K562 (cell line): ENCODE data around the gene FAHD2A. TPM values are rescaled to one million over a fixed set of nuclear protein-coding genes. Genes with fewer than 3 reads are reported as not detected.

Experiments used
- C11orf30 ChIP-seq: fragments of 450-650 bp; IDR thresholded peaks from 2 replicates; pipeline ENCODE4 v1.6.1; 2016; ENCODE audit warnings: low read depth, mild to moderate bottlenecking
- CHD2 ChIP-seq: IDR thresholded peaks from 2 replicates; pipeline ENCODE4 v1.6.1; 2011; ENCODE audit warnings: low read depth, low read length
- E2F5 ChIP-seq: sonication (generic); formaldehyde crosslinking; IDR thresholded peaks from 2 replicates; pipeline ENCODE4 v1.8.0; 2022; ENCODE audit warnings: mild to moderate bottlenecking, missing genetic modification reagents
- IRF1 ChIP-seq: sonication (generic); formaldehyde crosslinking; IDR thresholded peaks from 2 replicates; pipeline ENCODE4 v1.8.0; 2022; ENCODE audit warnings: missing genetic modification reagents, mild to moderate bottlenecking, borderline replicate concordance
- KDM5B ChIP-seq: fragments of 200-600 bp; sonication (generic); IDR thresholded peaks from 2 replicates; pipeline ENCODE4 v1.6.1; 2012; ENCODE audit warnings: low read depth, mild to moderate bottlenecking, moderate library complexity, low read length, control low read depth, inconsistent platforms; ENCODE audit not compliant: insufficient replicate concordance
- L3MBTL2 ChIP-seq: fragments of 450-650 bp; IDR thresholded peaks from 2 replicates; pipeline ENCODE4 v1.6.1; 2016; ENCODE audit warnings: mild to moderate bottlenecking, moderate library complexity
- MAFK ChIP-seq: IDR thresholded peaks from 2 replicates; pipeline ENCODE4 v1.6.1; 2011; ENCODE audit warnings: low read length, improper control_type of control experiment
- MCM2 ChIP-seq: fragments of 450-650 bp; IDR thresholded peaks from 2 replicates; pipeline ENCODE4 v1.6.1; 2017; ENCODE audit warnings: low read depth, mild to moderate bottlenecking
- PBX2 ChIP-seq, 2 experiments: IDR thresholded peaks in 1 of 2; conservative IDR thresholded peaks in 1 of 2; 2 replicates each; pipeline ENCODE4 v1.6.1; 2016; ENCODE audit warnings: low read depth in 2 of 2, mild to moderate bottlenecking in 1 of 2, missing compliant biosample characterization in 1 of 2, missing genetic modification characterization in 1 of 2, moderate library complexity in 1 of 2
- PHF20 ChIP-seq: fragments of 450-650 bp; IDR thresholded peaks from 2 replicates; pipeline ENCODE4 v1.6.1; 2018; ENCODE audit not compliant: partially characterized antibody
- PRPF4 ChIP-seq: fragments of 200-400 bp; formaldehyde crosslinking; IDR thresholded peaks from one replicate; pipeline ENCODE4 v1.6.1; 2017; ENCODE audit warnings: low read length, low read depth, mild to moderate bottlenecking; ENCODE audit not compliant: insufficient read depth, poor library complexity, severe bottlenecking
- RB1 ChIP-seq: fragments of 450-650 bp; IDR thresholded peaks from 2 replicates; pipeline ENCODE4 v1.6.1; 2017; ENCODE audit warnings: low read depth, mild to moderate bottlenecking
- SIN3B ChIP-seq: fragments of 450-650 bp; IDR thresholded peaks from 2 replicates; pipeline ENCODE4 v1.6.1; 2017; ENCODE audit warnings: low read depth, mild to moderate bottlenecking, moderate library complexity
- TBL1XR1 ChIP-seq, 2 experiments: IDR thresholded peaks; 2 replicates each; pipeline ENCODE4 v1.6.1; 2012; ENCODE audit warnings: improper control_type of control experiment in 2 of 2, low read length in 2 of 2, mild to moderate bottlenecking in 1 of 2
- VEZF1 ChIP-seq: fragments of 200-800 bp; sonication (Bioruptor generic); IDR thresholded peaks from 2 replicates; pipeline ENCODE4 v1.6.1; 2017; ENCODE audit warnings: missing genetic modification characterization, missing compliant biosample characterization
- ZSCAN32 ChIP-seq: fragments of 450-650 bp; formaldehyde crosslinking; IDR thresholded peaks from 2 replicates; pipeline ENCODE4 v1.4.0; 2020; ENCODE audit warnings: mild to moderate bottlenecking, moderate library complexity
- polyA plus RNA-seq, 8 experiments: library from polyadenylated mRNA; depleted of rRNA in 4 of 8; stranded (reverse) in 5 of 8; unstranded in 3 of 8; fragments of >200 nt; fragmentation: Nextera tagmentation in 2 of 8; fragmentation: Illumina TruSeq in 1 of 8; extraction: Ambion mirVana in 2 of 8; extraction: Trizol in 1 of 8; gene quantifications; 2 replicates each; pipeline versions ENCODE4 v1.2.1 to v1.2.3, GENCODE V29; 2011 to 2014; ENCODE audit warnings: inconsistent platforms in 1 of 8, missing spikeins in 1 of 8
- total RNA-seq, 7 experiments: library from RNA; depleted of rRNA in 6 of 7; stranded (reverse); fragments of >200 nt in 6 of 7; fragmentation: Illumina TruSeq in 2 of 7; extraction: Trizol in 2 of 7; gene quantifications; 2 replicates each; pipeline versions ENCODE4 v1.2.1 to v1.2.3, GENCODE V29; 2011 to 2021; ENCODE audit warnings: low replicate concordance in 1 of 7
- TF ChIP-seq, protein P1 (sequence below): fragments of 250-450 bp; sonication (Bioruptor Pico); IDR thresholded peaks from 2 replicates; pipeline ENCODE4 v1.8.0; 2022; ENCODE audit warnings: moderate library complexity, mild to moderate bottlenecking, inconsistent platforms
- TF ChIP-seq, protein P2 (sequence below): sonication (generic); formaldehyde crosslinking; IDR thresholded peaks from 2 replicates; pipeline ENCODE4 v1.8.1; 2023; ENCODE audit warnings: mild to moderate bottlenecking, missing genetic modification reagents

FAHD2A gene
- total and polyA plus RNA-seq, 9 of the 15 experiments (the other 6 are each of a cell fraction or from before 2014, with no cell fraction given) = 13.8 to 41.0 (median 30.4) TPM

- TF ChIP-seq RB1 (peak; percentile 78), CHD2 (no peak), C11orf30 (peak; percentile 92), E2F5 (CRISPR knock-in tag) (no peak), PHF20 (peak; percentile 94), KDM5B (peak; percentile 64), TBL1XR1 (IDR thresholded peaks at IDR 0.05; ENCODE audit: low read length in 2 of 2) (no peak; a peak in 1 of 4 replicates), MAFK (no peak), ZSCAN32 (CRISPR knock-in tag) (no peak), PRPF4 (no peak), PBX2 (CRISPR knock-in tag; IDR thresholded peaks at IDR 0.05; ENCODE audit: low read depth) (no peak), PBX2 (tag; conservative IDR thresholded peaks at IDR 0.05; ENCODE audit: low read depth) (peak; percentile 79), VEZF1 (CRISPR knock-in tag) (peak; percentile 62; the same call in 1 of the 2 replicates), MCM2 (no peak), IRF1 (CRISPR knock-in tag) (no peak), L3MBTL2 (peak; percentile 56; the same call in 1 of the 2 replicates), SIN3B (peak; percentile 88)
- TF ChIP-seq, protein P1, sequence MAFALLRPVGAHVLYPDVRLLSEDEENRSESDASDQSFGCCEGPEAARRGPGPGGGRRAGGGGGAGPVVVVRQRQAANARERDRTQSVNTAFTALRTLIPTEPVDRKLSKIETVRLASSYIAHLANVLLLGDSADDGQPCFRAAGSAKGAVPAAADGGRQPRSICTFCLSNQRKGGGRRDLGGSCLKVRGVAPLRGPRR (CRISPR knock-in tag) = no peak
- TF ChIP-seq, protein P2, sequence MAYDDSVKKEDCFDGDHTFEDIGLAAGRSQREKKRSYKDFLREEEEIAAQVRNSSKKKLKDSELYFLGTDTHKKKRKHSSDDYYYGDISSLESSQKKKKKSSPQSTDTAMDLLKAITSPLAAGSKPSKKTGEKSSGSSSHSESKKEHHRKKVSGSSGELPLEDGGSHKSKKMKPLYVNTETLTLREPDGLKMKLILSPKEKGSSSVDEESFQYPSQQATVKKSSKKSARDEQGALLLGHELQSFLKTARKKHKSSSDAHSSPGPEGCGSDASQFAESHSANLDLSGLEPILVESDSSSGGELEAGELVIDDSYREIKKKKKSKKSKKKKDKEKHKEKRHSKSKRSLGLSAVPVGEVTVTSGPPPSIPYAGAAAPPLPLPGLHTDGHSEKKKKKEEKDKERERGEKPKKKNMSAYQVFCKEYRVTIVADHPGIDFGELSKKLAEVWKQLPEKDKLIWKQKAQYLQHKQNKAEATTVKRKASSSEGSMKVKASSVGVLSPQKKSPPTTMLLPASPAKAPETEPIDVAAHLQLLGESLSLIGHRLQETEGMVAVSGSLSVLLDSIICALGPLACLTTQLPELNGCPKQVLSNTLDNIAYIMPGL (CRISPR knock-in tag) = peak; percentile 43; the same call in 1 of the 2 replicates
Measured at GRCh38 chr2:95402370-95403203, at the start of gene FAHD2A (continued).
